ENCODE measurements around the gene ODF4.
"Not testable (repeated sequence)": the region's sequence is repeated elsewhere in the genome, so short reads cannot be mapped to it uniquely, and the experiment has no call there.

ODF4 gene

DNA sequence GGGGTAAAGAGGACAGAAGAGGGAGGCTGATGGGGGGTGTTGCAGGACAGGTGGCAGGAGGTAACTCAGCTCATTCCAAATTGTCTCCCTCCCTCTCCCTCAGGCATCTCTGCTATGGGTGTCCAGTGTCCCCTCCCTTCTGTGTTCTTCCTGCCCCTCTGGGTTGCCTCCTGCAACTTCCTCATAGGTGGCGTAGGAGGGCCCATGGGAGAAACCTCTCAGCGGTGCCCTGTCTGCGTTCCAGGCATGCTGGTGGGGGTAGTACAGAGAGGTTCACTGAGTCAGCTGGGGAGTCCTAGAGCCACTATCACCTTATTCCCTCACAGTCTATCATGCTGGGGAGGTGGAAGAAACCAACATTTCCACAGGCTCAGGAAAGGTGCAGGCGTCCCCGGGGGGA, 14.7 kb upstream of the ODF4 start:
- no peak for DNase-seq (ENCODE audit: low read depth in 1 of 2, low spot score in 1 of 2)

DNA sequence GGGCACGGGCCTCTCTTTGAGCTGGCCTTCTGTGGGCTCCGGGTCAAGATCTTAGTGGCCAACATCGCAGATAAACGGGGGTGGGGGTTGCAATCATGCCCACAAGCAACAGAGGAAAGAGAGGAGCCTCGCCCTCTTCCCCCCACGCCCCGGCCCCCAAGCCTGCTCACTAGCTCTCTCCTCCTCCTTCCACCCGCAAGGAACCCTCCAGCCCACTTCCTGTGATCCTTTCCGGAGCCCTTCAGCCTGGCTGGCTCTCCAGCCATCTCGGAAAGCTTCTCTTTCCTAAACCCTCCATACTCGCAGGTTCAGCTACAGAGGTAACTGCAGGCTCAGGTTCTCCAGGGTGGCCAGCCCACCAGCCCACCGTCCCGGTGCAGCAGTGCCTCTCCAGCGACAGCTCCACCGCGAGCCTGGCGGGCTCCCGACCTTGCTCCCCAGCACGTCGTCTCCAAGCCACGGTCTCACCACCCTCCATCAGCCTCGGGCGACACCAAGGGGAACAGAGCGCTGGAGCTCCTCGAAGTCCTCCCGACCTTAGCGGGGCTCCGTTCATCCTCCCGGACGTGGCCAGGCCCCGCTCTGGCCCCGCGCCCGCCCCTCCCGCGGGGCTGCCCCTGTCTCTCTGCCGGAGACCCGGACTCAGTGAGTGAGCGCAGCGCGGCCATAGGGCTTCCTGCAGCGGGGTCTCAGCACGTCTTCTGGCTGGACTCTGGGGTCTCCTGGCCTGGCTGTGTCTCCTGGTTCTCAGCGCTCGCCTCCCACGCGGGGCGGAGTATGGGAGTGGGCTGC, 12.9 kb upstream of the ODF4 start:
- DNase-seq (ENCODE audit: low read depth in 1 of 2, low spot score in 1 of 2), result no peak

DNA sequence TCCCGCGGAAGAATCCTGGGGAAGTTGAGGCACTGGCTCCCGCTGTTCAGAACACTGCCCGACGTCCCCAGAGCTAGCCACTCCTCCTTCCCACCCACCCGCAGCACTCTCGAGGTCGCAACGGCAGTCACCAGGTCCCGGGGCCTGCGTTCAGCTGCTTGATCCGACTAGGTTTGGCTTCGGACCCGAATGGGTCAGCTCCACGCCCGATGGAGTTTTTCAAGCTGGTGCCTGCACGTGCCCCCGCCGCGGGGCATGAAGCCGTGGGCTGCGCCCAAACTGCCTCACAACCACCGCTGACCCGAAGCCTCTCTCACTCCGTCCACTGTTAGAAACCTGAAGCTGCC, 12.4 kb upstream of the ODF4 start:
- DNase-seq (ENCODE audit: low read depth in 1 of 2, low spot score in 1 of 2), result no peak

DNA sequence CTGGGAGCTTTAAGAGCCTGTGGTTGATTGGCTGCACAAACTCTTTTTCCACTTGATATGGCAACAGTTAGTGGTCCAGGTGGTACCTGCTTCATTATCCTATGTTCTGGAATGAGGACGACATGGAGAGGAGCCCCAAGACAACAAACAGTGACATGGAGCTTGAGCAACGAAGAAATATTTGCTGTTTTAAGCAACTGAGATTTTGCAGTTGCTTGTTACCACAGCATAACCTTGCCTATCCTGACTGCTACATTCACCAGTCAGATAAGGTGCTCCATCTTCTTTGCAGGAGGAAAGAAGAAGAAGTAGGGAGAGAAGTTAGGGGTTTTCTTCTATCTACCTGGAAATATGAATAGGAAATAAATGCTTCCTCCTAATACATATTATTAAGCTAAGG, 7.5 kb upstream of the ODF4 start:
- DNase-seq (ENCODE audit: low read depth in 1 of 2, low spot score in 1 of 2), result no peak

DNA sequence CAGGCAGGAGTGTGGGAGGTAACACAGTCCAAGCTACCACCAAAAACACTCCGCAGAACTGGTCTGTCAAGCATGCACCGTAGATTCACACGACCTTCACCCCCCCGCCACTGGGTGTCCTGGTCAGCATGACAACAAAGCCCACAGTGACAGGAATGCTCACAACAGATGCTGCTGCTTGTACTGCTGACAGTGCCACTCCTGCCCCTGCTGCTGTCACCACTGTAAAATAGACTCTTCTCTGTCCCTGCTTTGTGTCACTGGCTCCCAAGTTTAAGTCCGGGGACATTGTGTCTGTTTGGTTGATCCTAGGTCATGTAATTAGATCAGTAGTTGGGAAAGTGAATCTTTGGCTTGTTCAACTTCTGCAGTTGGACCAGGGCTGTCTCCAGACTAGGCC, 7.0 kb upstream of the ODF4 start:
- no peak for DNase-seq (ENCODE audit: low read depth in 1 of 2, low spot score in 1 of 2)

DNA sequence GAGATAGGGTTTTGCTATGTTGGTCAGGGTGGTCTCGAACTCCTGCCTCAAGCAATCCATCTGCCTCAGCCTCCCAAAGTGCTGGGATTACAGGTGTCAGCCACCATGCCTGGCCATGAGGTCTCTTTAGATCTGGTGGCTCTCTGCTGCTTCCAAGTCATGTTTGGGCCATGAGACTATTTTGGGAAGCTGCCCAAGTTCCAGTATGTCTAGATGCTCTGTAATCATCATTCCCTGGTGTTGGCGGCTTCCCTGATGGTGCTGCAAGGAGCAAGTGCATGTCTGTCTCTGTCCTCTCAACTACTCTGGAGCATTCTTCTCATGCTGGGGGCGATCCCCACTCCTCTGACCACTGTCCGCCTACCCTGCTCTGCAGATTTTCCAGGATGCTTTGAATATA, 6.4 kb upstream of the ODF4 start:
- DNase-seq (ENCODE audit: low read depth in 1 of 2, low spot score in 1 of 2), result no peak

DNA sequence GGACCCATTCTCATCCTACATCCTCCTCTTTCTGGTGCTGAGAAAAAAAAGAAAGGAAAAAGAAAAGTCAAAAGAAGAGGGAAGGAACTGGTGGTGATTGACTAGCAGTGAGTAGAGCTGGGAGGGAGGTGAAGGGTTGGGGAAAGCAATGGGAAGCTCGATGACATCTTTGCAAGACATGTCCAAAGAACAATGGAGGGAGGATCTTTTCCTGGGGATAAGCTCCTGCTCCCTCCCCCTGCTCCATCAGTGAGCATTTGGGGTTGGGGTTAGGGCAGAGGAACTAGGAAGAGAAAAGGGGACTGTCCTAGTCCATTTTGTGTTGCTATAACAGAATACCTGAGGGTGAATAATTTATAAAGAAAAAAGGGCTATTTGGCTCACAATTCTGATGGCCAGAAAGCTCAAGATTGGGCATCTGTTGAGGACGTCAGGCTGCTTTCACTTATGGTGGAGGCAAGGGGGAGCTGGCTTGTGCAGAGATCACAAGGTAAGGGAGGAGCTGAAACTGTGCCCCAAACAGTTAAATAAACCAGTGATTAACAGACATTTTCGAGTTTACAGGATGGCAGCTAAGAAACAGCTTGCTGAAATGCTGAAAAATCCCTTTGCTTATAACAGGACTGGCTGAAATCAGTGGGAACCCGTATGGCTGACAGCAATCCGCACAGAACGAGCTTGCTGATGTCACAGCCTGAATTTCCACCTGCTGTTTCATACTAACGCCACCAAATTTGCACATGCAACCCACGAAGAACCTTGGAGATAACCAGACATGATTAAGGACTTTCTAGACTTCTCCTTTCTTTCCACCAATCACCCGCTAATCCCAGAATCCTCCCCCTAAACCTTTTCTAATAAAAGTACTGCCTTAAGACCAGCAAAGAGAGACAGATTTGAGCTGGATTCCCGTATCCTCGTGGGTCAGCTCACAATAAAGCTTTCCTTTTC, 1.6 kb upstream of the ODF4 start:
- DNase-seq (ENCODE audit: low read depth in 1 of 2, low spot score in 1 of 2), result no peak

DNA sequence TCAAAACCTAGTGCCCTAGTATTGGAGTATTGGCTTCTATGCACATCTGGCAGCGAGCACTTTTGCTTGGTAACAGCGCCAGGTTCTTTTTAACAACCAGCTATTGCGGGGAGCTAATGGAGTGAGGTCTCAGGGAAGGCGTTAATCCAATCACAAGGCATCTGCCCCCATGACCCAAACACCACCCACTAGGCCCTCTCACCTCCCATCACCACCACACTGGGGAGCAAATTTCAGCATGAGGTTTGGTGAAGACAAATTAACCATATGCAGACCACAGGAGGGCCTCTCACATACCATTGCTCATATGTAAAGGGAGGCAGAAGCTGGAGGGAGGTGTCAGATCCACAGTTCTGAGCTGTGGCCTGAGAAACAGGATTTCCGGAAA, 893 bp upstream of the ODF4 start:
- no peak for DNase-seq (ENCODE audit: low read depth in 1 of 2, low spot score in 1 of 2)

DNA sequence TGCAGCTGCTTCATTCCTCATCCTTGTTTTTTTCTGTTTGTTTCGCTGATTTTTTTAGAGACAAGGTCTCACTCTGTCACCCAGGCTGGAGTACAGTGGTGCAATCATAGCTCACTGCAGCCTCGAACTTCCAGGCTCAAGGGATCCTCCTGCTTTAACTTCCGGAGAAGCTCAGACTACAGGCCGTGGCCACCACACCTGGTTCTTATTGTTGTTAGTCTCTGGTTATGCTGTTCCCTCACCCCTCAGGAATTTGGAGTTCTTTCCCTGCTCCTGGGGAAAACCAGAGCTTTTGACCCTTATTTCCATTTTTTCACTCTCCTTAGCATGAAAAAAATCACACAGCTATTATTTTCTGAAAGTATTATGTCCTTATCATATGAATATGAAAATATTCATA, 1.8 kb downstream of the ODF4 start:
- DNase-seq (ENCODE audit: low read depth in 1 of 2, low spot score in 1 of 2), result no peak

DNA sequence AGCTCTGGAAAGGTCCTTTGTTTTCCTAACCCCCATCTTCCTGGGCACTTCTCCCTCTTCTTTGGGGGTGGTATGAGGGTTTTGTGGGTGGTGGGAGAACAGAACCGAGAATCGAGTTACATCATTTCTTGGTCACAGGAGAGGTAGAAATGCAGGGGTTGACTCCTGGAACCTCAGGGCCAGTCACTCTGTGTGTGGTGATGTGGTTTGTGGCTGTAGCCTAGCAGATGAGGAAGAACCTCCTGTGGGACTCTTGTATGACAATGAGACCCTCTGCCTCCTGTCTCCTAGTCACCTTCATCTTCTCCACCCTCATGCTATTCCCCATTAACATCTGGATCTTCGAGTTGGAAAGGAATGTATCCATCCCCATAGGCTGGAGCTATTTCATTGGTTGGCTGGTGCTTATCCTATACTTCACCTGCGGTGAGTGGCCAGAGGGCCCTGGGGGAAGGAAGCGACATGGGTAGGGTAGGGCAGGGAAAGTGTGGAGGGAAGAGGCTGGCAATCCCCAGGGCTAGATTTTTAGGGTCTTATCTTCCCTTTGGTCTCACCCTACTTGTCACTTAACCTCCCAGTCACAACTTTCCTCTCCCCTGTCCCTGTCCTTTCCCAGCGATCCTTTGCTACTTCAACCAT, 5.5 kb downstream of the ODF4 start:
- DNase-seq (ENCODE audit: low read depth in 1 of 2, low spot score in 1 of 2), result no peak

DNA sequence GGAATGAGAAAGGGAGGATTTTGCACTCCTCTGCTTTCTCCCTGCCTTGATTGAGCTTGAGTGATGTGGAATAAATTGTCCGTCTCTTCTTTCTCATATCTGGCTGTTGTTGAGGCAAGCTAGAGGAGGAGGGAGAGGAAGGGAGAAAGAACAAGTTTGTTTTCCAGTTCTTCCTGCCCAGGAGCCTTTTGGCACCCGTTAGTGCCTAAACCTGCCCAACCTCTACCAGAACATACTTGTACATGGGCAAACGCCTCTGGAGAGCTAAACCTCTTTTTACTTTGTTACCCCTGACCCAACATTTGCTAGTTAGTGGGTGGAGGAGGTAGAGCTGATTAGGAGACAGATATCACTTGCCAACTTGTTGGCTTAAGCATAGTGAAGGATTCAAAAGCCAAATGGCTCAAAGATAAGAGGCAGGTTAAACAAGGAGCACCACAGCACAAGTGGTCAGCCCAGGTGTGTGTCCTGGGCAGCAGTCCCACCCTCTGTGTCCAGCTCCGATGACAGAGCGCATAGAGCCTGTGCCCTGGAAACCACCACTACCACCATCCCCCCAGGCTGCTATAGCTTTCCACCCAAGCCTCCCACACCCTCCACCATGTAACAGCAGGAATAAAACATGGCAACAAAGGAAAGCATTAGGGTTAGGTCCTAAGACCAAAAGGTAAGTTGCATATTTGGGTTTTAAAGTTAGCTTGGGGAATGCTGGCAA, 6.5 kb downstream of the ODF4 start:
- DNase-seq (ENCODE audit: low read depth in 1 of 2, low spot score in 1 of 2), result no peak

DNA sequence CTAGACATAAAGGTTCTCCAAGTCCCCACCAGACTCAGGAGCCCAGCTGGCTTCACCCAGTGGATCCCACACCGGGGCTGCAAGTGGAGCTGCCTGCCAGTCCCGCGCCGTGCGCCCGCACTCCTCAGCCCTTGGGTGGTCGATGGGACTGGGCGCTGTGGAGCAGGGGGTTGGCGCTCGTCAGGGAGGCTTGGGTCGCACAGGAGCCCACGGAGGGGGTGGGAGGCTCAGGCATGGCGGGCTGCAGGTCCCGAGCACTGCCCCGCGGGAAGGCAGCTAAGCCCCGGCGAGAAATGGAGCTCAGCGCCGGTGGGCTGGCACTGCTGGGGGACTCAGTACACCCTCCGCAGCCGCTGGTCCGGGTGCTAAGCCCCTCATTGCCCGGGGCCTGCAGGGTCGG, 7.4 kb downstream of the ODF4 start:
- DNase-seq (ENCODE audit: low read depth in 1 of 2, low spot score in 1 of 2), result not testable (repeated sequence)

DNA sequence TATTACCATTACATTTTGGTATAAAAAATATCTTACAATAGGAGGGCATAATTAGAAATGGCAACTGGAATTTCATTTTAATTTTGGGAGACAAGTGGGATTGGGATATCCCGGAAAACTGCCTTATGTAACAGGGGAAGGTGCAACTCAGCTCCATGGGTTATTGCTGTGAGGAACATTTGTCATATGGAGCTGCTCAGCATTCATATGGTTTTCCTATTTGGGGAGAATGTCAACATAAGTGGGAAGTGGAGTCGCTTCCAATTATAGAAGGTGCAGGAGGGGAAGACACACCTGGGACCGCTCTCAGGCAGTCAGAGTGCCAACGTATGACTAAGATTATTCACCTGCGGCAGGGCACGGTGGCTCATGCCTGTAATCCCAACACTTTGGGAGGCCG, 10.7 kb downstream of the ODF4 start:
- no peak for DNase-seq (ENCODE audit: low read depth in 1 of 2, low spot score in 1 of 2)

DNA sequence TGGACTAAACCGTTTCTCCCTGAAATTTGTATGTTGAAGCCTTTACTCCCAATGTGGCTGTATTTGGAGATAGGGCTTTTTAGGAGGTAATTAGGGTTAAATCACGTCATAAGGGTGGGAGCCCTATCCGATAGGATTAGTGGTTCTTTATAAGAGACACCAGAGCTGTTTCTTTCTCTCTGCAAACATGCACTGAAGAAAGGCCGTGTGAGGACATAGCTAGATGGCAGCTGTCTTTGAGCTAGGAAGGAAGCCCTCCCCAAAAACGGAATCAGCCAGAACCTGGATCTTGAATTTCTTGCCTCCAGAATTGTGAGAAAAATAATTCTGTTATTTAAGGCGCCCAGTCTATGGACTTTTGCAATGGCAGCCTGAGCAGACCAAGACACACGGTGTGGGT, 14.1 kb downstream of the ODF4 start:
- DNase-seq (ENCODE audit: low read depth in 1 of 2, low spot score in 1 of 2), result no peak

DNA sequence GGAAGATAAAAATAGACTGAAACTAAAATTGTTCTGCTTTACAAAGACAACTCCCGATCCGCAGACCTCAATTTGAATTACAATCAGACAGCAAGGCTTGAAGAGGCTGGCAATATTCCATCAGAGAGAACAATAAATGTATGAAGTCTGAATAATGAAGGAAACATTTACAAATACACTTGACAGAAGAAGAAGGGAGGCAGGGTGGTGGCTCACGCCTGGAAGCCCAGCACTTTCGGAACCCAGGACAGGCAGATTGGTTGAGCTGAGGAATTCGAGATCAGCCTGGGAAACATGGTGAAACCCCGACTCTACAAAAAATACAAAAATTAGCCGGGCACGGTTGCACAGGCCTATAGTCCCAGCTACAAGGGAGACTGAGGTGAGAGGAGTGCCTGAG, 14.6 kb downstream of the ODF4 start:
- no peak for DNase-seq (ENCODE audit: low read depth in 1 of 2, low spot score in 1 of 2)

DNA sequence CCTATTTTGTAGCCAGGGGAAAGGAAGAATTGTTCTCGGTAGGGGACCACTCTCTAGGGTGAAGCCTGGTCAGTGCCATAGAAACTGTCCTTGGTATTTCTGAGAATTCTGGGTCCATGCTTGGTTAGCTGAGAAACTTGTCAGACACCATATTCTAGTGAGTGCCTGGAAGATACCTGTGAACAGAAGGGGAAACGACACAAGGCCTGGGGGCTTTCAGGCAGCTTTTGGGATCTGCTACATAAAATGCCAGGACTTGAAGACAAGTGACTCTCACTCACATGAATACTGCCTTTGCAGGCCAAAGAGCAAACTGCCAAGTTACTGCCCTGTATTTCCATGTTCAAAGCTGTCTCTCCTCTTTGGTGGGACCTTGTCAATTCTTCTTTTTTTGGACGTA, 18.3 kb downstream of the ODF4 start:
- no peak for DNase-seq (ENCODE audit: low read depth in 1 of 2, low spot score in 1 of 2)

DNA sequence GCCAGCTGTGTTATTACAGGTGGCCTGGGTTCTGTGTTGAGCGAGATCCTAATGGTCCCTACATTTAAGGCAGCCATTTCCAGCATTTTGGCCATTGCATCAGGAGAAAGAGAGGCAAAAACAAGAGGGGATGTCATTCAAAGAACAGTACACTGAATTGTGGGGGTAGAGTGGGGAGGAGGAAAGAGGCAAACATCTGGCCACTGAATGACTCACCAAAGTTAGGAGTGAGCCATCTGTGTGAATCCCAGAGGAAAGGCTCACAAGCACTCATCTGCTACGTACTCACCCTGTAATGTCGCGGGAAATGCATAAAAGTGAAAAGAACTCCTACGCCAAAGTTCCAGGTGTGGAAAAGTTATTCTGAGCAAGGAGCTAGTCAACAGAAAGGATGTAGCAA, 20.1 kb downstream of the ODF4 start:
- no peak for DNase-seq (ENCODE audit: low read depth in 1 of 2, low spot score in 1 of 2)

DNA sequence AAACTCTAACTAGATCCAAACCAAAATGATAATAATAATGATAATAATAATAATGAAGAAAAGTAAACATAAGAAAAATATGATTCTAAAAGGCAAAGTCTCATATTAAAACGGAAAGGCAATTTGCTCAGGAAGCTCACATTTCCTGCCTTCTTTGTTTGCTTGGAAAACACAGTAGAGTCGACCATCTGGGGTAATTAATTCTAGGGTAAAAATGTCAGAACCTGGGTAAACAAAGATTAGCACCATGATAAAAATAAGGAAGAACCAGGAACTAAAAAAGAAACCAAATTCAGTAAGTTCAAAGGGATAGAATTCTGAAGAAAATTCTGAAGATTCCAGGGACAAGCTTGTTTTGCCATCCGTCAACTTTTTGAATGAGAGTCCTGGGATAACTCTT, 20.6 kb downstream of the ODF4 start:
- no peak for DNase-seq (ENCODE audit: low read depth in 1 of 2, low spot score in 1 of 2)

DNA sequence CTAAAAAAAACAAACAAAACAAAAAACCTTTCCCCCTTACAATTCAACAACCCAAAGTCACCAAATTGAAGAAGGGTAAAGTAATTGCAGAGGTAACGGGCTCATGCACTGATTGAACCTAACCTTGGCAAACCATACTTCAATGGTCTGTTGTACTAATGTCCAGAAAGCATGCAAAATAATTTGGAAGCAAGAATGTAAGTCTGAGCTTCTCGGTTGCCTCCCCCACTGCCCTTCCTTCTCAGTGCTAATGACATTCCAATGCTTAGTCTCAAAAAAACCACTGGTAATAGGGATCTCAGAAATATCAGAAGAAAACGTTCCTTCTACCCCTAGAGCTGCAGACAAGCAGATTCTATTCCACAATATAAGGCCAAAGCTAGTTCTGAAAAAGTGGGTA, 21.1 kb downstream of the ODF4 start:
- DNase-seq (ENCODE audit: low read depth in 1 of 2, low spot score in 1 of 2), result no peak

DNA sequence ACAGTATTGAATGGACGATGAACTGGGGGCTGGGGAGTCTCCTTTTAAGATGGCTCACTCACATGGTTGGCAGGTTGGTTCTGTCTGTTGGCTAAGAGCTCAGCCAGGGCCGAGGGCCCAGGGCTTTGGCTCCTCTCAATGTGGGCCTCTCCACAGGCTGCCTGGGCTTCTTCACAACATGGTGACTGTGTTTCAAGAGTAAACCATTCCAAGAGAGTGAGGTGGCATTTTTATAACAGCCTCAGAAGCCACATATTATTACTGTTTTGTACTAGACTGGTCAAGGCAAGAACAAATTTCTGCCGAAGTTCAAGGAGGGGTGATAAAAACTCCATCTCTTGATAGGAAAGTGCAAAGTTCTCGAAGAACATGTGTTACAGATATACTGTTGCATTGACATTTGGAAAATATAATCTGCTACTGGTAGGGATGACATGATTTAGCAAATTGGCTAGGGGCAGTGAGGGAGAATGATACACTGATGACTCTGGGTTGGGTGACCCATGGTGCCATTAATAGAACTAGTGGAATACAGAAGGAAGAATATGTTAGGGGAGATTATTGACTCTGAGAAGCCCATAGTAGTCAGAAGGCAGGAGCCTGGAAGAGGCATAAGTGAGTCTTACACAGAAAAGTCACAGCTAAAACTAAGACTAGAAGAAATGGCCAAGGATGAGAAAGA, 23.2 kb downstream of the ODF4 start:
- no peak for DNase-seq (ENCODE audit: low read depth in 1 of 2, low spot score in 1 of 2)

DNA sequence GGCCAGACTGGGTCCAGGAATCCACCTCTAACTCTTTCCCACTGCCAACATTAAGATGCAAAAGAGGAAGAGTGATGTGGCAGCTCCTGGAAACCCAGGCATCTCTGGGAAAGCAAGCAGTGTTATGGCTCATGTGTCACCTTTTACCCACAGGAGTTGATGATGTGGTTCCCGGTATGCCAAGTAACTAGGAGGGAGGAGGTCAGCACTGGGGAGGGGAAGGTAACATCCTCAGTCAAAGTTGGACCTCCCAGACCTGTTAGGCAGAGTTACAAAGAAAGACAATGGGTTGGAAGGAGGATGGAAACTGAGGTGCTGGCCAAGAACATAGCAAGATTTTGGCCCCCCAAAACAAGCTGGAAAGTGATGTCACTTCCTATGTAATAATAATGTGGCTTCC, 25.5 kb downstream of the ODF4 start:
- DNase-seq (ENCODE audit: low read depth in 1 of 2, low spot score in 1 of 2), result no peak
